NCI-H2081 (cell line): Measurements from ENCODE around the gene JPH4.

ENCODE experiments used
- DNase-seq, 2 experiments: peaks; one replicate each; lab custom pipeline; 2025; lab: John Stamatoyannopoulos, UW

Gene JPH4

DNA sequence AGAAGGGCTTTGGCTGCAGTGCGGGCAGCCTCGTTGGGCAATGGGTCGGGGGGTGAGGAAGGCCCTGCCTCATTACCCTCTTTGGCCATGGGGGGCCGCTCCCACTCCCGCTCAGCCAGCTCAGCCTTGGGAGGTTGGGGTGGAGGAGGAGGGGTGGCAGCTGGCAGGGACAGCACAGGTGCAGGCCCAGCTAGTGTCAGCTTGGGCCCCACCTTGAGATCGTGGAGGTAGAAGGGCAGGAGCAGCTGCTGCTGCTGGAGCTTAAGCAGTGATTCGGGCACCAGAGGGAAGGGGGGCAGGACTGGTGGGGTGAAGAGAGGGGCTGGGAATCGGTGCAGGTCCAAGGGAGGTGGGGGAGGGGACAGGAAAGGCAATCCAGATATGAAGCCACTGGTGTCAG, 53.0 kb downstream of the JPH4 start:
- DNase-seq: no peak

GRCh38 chr14:23524954-23525353, 53.6 kb downstream of the JPH4 start:
- no peak for DNase-seq

DNA sequence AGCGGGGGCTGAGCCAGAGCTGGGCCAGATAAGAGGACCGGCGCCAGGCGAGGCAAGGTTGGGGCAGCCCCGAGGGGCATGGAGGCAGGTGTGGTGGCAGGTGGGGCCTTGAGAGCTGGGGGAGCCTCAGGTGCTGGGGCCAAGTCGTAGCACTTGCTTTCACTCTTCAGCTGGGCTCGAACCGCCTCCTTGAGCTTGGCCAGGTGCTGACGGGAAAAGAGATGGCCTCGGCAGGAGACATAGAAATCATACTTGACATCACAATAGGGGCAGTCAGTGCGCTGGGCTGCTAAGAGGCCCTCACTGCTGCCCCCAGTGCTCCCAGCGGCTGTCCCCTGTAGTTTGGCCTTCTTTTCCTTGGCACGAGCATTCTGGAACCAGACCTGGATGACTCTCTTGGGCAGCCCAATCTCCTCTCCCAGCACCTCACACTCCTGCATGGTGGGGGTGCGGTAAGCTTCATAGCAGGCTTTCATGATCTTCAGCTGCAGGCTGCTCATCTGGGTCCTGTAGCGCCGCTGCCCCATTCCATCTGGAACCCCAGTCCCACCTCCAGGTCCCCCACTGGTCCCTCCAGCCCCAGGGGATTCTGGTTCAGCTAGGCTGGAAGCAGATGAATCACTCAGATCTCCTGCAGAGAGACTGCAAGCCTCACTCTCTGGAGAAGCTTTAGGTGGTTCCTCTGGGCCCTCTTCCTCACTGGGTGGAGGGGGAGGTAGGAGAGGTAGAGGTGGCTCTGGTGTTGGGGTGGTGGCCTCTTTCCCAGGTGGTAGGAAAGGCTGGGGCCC, 55.2 kb downstream of the JPH4 start:
- no peak for DNase-seq

DNA sequence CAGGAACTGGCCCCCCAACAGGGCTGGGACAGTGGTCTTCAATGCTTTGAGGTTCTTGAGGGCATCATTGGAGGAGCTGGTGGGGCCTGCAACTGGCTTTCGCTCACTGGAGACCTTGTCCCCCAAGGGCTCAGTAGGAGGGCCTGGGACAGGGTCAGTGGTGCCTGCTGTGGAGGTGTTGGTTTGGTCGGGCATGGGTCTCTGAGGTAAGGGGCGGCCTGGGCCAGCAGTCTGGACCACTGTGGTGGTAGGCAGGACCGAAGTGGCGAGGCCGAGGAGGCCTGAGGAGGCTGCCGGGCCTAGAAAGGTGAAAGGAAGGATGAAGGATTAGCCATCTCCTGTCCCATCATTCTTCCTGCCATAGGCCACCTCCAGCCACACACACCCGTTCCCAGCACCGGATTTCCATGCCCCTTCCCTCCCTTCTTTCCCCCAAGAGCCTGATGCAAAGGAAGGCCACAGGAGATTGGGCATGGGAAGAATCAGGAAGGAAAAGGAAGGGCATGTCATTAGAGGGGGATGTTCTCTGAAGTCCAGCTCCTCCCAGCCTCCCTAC, 55.9 kb downstream of the JPH4 start:
- no peak for DNase-seq

DNA sequence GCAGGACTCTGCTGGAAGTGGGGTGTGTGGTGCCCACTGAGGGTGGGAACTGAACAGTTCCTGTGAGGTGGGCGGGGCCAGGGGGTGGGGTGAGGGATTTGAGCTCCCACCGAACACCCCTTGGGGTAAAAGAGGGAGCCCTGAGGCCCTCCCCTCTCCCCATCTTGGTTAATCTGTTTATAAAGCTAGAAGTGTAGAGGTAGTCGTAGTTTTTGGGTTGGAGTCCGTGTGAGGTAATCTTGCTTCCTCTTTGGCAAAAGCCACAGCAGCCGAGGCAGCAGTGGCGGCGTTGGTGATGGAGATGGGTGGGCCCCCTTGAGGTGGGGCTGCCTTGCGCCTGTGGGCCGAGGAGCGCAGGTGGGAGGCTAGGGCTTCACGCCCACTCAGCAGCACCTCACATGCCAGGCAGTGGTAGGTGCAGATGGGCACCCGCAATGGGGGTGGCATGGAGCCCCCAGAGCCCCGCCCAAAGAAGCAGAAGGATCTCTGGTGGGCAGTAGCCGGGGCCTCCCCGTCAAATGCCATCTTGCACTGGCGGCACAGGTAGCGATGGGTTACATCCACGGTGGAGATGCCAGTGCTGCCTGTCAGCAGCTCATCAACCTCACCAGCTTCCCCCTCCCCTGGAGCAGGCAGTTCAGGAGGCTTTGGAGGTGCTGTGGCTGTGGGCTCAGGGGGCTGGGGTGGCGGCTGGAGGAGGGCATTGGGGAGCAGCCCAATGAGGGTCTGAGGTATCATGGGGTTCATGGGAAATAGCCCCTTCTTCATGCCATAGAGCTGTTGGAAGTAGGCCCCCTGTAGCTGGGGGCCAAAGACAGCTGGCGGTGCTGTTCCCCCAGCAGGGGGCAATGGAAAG, 56.6 kb downstream of the JPH4 start:
- DNase-seq: no peak

- DNase-seq: no peak
These were observed 57.6 kb downstream of the JPH4 start for GRCh38 chr14:23520899-23521533.

GRCh38 chr14:23518709-23519108, 59.9 kb downstream of the JPH4 start:
- no peak for DNase-seq
